ENCODE results near the gene SLC10A7. TPM values are rescaled to one million over a fixed set of nuclear protein-coding genes. Genes with fewer than 3 reads are reported as not detected.

The SLC10A7 gene, protein sequence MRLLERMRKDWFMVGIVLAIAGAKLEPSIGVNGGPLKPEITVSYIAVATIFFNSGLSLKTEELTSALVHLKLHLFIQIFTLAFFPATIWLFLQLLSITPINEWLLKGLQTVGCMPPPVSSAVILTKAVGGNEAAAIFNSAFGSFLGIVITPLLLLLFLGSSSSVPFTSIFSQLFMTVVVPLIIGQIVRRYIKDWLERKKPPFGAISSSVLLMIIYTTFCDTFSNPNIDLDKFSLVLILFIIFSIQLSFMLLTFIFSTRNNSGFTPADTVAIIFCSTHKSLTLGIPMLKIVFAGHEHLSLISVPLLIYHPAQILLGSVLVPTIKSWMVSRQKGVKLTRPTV
- total RNA-seq, result 10 to 100 TPM; 14.8 to 18.9 TPM

DNA sequence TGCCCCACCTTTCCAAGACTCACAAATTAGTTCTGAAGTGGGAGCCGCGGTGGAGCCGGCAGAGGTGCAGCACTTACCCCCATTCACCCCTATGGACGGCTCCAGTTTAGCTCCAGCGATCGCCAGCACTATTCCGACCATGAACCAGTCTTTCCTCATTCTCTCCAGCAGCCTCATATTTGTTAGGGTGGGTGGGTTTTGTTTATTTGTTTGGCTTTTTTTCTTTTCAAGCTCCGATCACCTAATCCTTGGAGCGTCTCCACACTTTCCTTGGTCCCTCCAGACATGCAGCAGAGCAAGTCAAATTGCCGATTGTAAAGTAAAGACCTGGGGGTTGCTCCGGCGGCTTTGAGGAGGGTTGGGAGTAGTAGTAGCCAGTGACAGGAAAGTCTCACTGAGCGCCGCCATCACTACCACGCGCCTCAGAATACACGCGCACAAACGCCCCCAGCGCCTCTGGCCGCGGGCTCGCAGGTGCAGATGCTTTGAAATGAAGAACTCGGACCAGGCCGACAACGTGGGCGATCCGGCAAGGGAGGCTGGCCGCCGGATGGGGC lies at the start of gene SLC10A7:
SLC10A7 (minus strand) TSS at position 400 of the 557 bp plus-strand sequence; CDS start at position 177, 223 bp downstream.
- CTCF ChIA-PET, result interaction anchor here (0.5 kb wide), 1 partner anchor 640 kb away, joined by 3 read pairs; no protein-coding TSS in a partner anchor
- Mint-ChIP-seq H3K27ac (peak within 1 kb of the TSS; percentile 56), H3K27me3 (no peaks in the 10 kb centered on the region), H3K4me1 (peaks cover 14% of the 10 kb centered on the region), H3K36me3 (ENCODE audit: low read depth) (no peaks in the 10 kb centered on the region), H3K4me3 (no peak within 1 kb of the TSS), H3K9me3 (no peaks in the 10 kb centered on the region)
- DNase-seq, result peak; percentile 77
- POLR2A ChIA-PET, result no interaction called here

DNA sequence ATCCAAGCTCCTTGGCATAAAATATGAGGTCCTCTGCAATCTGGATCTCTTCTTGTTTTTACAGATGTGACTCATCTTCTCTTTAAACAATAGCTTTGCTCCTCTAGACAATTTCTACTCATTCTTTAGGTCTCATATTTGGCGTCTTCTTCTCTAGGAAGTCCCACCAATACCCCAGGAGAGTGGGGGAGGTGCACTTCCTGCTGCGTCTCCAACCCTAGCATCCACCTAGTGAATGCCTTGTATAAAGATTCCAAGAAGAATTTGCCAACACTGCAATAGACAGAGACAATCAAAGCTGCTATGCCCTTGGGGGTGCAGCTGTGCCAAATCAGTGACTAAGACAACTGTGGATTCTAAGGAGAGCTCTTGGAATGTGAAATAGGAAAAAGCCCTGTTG lies 45.7 kb upstream of the SLC10A7 start:
- Mint-ChIP-seq H3K9me3 (no peaks in the 10 kb centered on the region), H3K4me3 (no peak overlapping the region), H3K36me3 (ENCODE audit: low read depth) (no peaks in the 10 kb centered on the region), H3K4me1 (no peaks in the 10 kb centered on the region), H3K27ac (no peak overlapping the region), H3K27me3 (no peaks in the 10 kb centered on the region)
- POLR2A ChIA-PET, result no interaction called here
- CTCF ChIA-PET, result interaction anchor here (0.8 kb wide), 1 partner anchor 18 kb away, joined by 4 read pairs; no protein-coding TSS in a partner anchor
- no peak for DNase-seq

DNA sequence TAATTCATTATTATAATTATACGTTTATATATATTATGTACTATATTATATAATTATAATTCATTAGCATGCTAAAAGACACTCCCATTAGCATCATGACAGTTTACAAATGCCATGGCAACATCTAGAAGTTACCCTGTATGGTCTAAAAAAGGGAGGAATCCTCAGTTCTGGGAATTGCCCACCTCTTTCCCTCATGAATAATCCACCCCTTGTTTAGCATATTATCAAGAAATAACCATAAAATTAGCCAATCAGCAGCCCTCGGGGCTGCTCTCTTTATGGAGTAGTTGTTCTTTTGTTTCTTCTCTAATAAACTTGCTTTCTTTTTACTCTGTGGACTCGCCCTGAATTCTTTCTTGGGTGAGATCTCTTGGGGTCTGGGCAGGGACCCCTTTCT lies 42.8 kb upstream of the SLC10A7 start:
- peaks cover 2% of the 10 kb centered on the region for H3K27me3 Mint-ChIP-seq

GRCh38 chr4:146550161-146550560 lies 28.4 kb upstream of the SLC10A7 start:
- no peak for DNase-seq
- POLR2A ChIA-PET, result no interaction called here
- CTCF ChIA-PET, result no interaction called here
- Mint-ChIP-seq H3K27me3 (peaks cover 3% of the 10 kb centered on the region), H3K4me3 (no peak overlapping the region), H3K27ac (no peak overlapping the region), H3K4me1 (no peaks in the 10 kb centered on the region), H3K9me3 (no peaks in the 10 kb centered on the region), H3K36me3 (ENCODE audit: low read depth) (no peaks in the 10 kb centered on the region)

More for the DNA sequence above, 42.8 kb upstream of the SLC10A7 start:
- Mint-ChIP-seq H3K4me1 (no peaks in the 10 kb centered on the region), H3K27ac (no peak overlapping the region), H3K9me3 (no peaks in the 10 kb centered on the region), H3K36me3 (ENCODE audit: low read depth) (no peaks in the 10 kb centered on the region), H3K4me3 (no peak overlapping the region)
- POLR2A ChIA-PET, result no interaction called here
- DNase-seq, result no peak
- CTCF ChIA-PET, result no interaction called here

GRCh38 chr4:146548443-146548842 lies 26.7 kb upstream of the SLC10A7 start:
- H3K4me1 Mint-ChIP-seq, result no peaks in the 10 kb centered on the region
- H3K9me3 Mint-ChIP-seq, result peaks cover 5% of the 10 kb centered on the region
- DNase-seq, result no peak
- ChIA-PET CTCF (no interaction called here), POLR2A (no interaction called here)
- no peaks in the 10 kb centered on the region for H3K36me3 Mint-ChIP-seq (ENCODE audit: low read depth)
- no peak overlapping the region for H3K27ac Mint-ChIP-seq
- no peak overlapping the region for H3K4me3 Mint-ChIP-seq
- H3K27me3 Mint-ChIP-seq, result peaks cover 9% of the 10 kb centered on the region

DNA sequence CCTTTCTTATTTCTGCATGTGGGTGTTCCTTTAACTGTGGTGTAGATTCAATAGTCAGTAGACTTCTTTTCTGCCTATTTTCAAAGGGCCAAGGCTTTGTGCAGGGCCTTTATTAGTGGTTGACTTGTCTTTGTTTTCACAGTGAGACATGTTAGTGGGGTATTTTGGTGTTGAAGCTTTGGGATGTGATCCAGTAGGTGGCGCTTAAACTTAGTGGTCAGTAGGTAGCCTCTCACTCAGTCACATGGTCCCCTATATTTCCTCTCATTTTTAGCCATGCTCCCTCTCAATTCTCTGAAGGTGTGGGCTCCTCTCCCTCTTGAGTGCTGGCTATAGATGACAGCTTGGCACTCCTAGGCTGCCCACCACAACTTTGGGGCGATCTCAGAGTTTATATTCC lies 23.4 kb upstream of the SLC10A7 start:
- peaks cover 8% of the 10 kb centered on the region for H3K9me3 Mint-ChIP-seq
- ChIA-PET CTCF (interaction anchor here (0.6 kb wide), 1 partner anchor 41 kb away, joined by 4 read pairs; no protein-coding TSS in a partner anchor), POLR2A (no interaction called here)
- no peaks in the 10 kb centered on the region for H3K4me1 Mint-ChIP-seq
- H3K36me3 Mint-ChIP-seq (ENCODE audit: low read depth), result no peaks in the 10 kb centered on the region
- no peak for DNase-seq
- H3K27me3 Mint-ChIP-seq, result peaks cover 27% of the 10 kb centered on the region
- H3K4me3 Mint-ChIP-seq, result no peak overlapping the region
- no peak overlapping the region for H3K27ac Mint-ChIP-seq

- H3K27me3 Mint-ChIP-seq, result peaks cover 10% of the 10 kb centered on the region
- H3K4me1 Mint-ChIP-seq, result no peaks in the 10 kb centered on the region
- ChIA-PET POLR2A (no interaction called here), CTCF (interaction anchor here (0.6 kb wide), 1 partner anchor 491 kb away, joined by 3 read pairs; no protein-coding TSS in a partner anchor)
- no peak overlapping the region for H3K27ac Mint-ChIP-seq
- no peak for DNase-seq
- H3K4me3 Mint-ChIP-seq, result no peak overlapping the region
- peaks cover 6% of the 10 kb centered on the region for H3K9me3 Mint-ChIP-seq
- H3K36me3 Mint-ChIP-seq (ENCODE audit: low read depth), result no peaks in the 10 kb centered on the region
Observed at GRCh38 chr4:146534178-146534577, 12.4 kb upstream of the SLC10A7 start.

GRCh38 chr4:146525754-146526153 lies 4.0 kb upstream of the SLC10A7 start:
- no peaks in the 10 kb centered on the region for H3K36me3 Mint-ChIP-seq (ENCODE audit: low read depth)
- POLR2A ChIA-PET, result no interaction called here
- no peak overlapping the region for H3K4me3 Mint-ChIP-seq
- peaks cover 4% of the 10 kb centered on the region for H3K27me3 Mint-ChIP-seq
- CTCF ChIA-PET, result no interaction called here
- no peak for DNase-seq
- H3K4me1 Mint-ChIP-seq, result peaks cover 11% of the 10 kb centered on the region
- H3K9me3 Mint-ChIP-seq, result no peaks in the 10 kb centered on the region
- H3K27ac Mint-ChIP-seq, result no peak overlapping the region

DNA sequence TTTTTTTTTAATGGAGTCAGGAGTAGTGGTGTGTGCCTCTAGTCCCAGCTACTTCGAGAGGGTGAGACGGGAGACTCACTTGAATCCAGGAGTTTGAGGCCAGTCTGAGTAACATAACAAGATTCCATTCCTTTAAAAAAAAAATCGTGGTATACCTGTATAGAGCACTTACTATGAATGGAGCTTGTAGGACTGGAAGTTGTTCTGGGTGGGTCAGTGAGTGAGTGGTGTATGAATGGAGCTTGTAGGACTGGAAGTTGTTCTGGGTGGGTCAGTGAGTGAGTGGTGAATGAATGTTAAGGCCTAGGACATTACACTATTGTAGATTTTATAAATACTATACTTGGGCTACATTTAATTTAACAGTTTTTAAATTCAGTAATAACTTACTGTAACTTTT lies 2.9 kb upstream of the SLC10A7 start:
- Mint-ChIP-seq H3K9me3 (no peaks in the 10 kb centered on the region), H3K36me3 (ENCODE audit: low read depth) (no peaks in the 10 kb centered on the region), H3K27me3 (no peaks in the 10 kb centered on the region), H3K27ac (no peak overlapping the region), H3K4me1 (peaks cover 11% of the 10 kb centered on the region), H3K4me3 (no peak overlapping the region)
- no peak for DNase-seq
- CTCF ChIA-PET, result interaction anchor here (0.9 kb wide), 1 partner anchor 31 kb away, joined by 3 read pairs; no protein-coding TSS in a partner anchor
- POLR2A ChIA-PET, result no interaction called here

- CTCF ChIA-PET, result interaction anchor here (0.8 kb wide), 1 partner anchor 278 kb away, joined by 3 read pairs; no protein-coding TSS in a partner anchor
- Mint-ChIP-seq H3K9me3 (no peaks in the 10 kb centered on the region), H3K27ac (peak overlapping the region; percentile 56), H3K4me1 (peaks cover 14% of the 10 kb centered on the region), H3K4me3 (no peak overlapping the region), H3K36me3 (ENCODE audit: low read depth) (no peaks in the 10 kb centered on the region), H3K27me3 (no peaks in the 10 kb centered on the region)
- DNase-seq, result no peak
- POLR2A ChIA-PET, result no interaction called here
Observed at GRCh38 chr4:146522869-146523205, 1.1 kb upstream of the SLC10A7 start.

GRCh38 chr4:146522098-146522868 lies 543 bp upstream of the SLC10A7 start:
- ChIA-PET POLR2A (no interaction called here), CTCF (interaction anchor here (0.8 kb wide), 1 partner anchor 278 kb away, joined by 3 read pairs; no protein-coding TSS in a partner anchor)
- H3K4me3 Mint-ChIP-seq, result no peak overlapping the region
- peak; percentile 83 for DNase-seq
- H3K9me3 Mint-ChIP-seq, result no peaks in the 10 kb centered on the region
- peaks cover 14% of the 10 kb centered on the region for H3K4me1 Mint-ChIP-seq
- no peaks in the 10 kb centered on the region for H3K27me3 Mint-ChIP-seq
- peak overlapping the region; percentile 56 for H3K27ac Mint-ChIP-seq
- H3K36me3 Mint-ChIP-seq (ENCODE audit: low read depth), result no peaks in the 10 kb centered on the region

DNA sequence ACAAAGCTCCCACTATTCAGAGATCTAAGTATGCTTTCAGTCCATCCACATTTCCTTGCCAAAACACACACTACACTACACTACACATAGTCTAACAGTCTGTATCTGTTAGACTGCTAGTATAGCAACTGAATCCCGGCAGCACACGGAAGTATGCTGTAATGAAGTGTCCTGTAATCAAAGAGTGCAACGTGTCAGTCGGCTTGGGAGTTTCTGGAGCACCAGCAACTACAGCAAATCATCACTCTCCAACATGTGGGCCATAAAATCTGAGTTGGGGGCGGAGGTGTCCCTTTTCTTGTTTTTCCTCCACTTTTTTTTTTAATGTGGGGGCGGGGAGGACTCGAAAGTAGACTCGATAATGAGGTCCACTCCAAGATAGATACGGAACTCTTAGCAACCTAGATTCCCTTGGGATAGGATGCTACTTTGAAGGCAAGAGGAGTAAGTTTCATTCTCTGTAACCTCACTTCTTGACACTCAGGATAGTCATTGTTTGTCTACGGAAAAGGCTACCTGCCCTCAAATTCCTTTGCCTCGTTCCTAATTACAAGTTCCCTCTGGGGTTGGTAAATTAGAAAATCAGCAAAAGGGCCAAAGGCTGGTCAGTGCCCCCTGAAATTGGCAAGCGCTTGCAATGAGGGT lies 722 bp downstream of the SLC10A7 start:
- Mint-ChIP-seq H3K4me1 (peaks cover 14% of the 10 kb centered on the region), H3K36me3 (ENCODE audit: low read depth) (peaks cover 2% of the 10 kb centered on the region), H3K4me3 (no peak overlapping the region), H3K27me3 (no peaks in the 10 kb centered on the region), H3K9me3 (no peaks in the 10 kb centered on the region), H3K27ac (no peak overlapping the region)
- ChIA-PET CTCF (interaction anchor here (0.5 kb wide), 1 partner anchor 640 kb away, joined by 3 read pairs; no protein-coding TSS in a partner anchor), POLR2A (no interaction called here)
- DNase-seq, result peak; percentile 39
